Skeletal muscle cell (primary cell): ENCODE data around the gene FAM3B.

Experiments
- DNase-seq: peaks from one replicate; pipeline ENCODE4 v3.0.0-alpha.2; 2010; ENCODE audit warnings: low read depth
- H3K4me3 ChIP-seq: 2 replicates; pipeline ENCODE4 v1.5.1; 2011; ENCODE audit warnings: low read depth, mild to moderate bottlenecking, control low read depth, low read length, moderate library complexity

The FAM3B gene

DNA sequence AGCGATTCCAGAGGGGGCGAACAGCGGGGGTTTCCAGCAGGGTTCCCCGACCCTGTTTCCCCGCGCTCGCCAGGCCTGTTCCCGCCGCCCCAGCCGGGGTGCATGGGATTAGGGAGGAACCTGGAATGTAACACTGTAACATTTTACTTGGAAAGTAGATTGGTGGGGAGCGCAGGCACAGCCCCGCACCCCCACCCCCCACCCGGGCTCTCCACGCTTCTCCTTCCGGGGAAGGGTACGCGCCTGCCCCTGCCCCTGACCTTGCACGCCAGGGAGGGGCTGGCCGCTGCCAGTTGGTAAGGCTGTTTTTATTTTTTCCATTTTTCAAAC is 427 bp downstream of the FAM3B start:
- DNase-seq = no peak
- no peak overlapping the region for H3K4me3 ChIP-seq

DNA sequence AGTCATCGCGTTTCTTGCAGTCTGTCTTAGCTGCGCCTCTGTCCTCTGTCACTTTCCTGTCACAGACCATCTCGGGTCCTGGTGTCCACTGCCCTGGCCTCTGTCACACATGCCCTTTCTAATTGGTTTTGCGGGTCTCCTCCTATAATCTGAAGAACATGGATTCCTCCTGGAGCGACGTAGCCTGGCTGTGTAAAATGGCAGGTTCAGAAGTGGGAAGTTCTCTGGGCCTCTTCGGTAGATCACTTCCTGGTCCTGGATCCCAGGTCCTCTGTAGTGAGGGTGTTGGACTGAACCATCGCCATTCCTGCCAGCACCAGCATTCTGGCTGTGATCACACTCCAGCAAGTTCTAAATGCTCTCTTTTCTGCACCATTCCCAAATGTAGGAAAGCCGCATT is 857 bp downstream of the FAM3B start:
- DNase-seq = no peak

DNA sequence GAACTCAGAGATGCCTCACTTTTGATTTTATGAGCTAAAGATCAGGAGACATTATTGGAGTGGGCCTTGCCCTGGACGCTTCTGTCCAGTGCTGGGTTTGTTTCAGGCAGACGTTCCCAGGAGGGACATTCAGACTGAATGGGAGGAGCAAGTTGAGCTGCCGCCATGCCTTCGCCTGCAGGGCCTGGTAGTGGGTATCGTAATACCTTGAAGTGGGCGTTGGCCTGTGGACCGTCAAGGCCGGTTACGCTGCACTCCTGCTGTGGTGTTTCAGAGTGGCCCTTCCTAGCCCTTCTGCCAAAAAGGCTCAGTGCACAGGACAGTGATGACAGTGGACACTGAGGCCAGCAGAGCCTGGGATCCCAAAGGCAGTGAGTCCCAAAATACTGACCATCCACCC is 1.6 kb downstream of the FAM3B start:
- DNase-seq = no peak
- H3K4me3 ChIP-seq = no peak overlapping the region

More for the DNA sequence above, 857 bp downstream of the FAM3B start:
- H3K4me3 ChIP-seq = no peak overlapping the region

- DNase-seq = no peak
- H3K4me3 ChIP-seq = no peak overlapping the region
Observed at GRCh38 chr21:41319273-41319672, 2.7 kb downstream of the FAM3B start.

DNA sequence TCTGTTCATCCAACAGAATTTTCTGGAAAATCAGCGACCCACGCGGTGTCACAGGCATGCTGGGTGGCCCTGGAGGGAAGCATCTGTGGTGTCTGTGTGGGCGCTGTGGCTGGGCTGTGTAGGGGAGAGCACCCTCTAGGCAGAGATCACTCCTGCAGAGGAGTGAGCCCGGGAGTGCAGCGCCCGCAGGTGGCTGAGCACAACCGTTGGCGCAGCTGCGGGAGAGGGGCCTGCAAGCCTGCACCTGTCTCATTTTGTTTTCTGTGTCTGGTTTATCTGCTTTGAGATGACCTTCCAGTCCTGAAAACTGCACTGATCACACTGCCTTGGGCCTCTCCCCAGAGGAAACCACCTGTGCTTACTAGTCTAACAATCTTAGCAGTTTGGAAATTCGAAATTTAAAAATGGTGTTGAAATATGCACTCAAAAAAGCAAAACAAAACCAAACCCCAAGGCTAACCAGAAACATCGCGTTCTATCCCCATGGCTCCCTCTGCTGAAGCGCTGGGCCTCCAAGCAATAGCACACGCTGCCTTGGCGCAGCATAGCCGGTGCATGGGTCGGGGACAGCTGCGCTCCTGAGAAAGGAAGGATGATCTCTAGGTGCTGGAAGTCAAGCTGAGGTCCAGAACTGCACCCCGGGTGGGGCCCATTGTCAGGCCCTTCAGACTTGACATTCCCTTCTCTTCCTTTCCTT is 4.8 kb downstream of the FAM3B start:
- no peak for DNase-seq
- no peak overlapping the region for H3K4me3 ChIP-seq

DNA sequence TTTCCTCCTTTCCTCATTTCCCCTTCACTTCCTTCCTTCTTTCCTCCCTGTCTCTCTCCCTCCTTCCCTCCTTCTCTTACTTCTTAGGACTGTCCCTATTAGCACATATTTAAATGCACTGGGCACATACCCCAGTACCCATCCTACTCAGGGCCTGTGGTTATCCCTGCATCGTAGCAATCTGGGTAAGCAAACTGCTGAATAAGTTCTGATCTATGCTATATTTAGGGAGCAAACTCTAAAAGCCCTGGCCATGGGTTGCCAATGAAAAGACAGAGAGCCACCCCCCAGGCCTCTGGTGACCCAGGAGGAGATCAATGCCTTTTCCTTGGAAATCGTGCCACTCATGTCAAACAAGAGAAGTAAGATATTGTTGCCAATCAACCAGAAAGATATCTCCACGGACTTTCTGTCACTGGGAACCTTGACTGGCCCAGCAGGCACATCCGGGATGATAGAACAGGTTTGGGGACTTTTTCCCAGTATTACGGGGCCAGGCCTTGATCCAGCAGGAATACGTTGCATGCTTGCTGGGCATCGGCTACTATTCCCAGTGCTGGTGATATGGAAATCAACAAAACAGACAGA is 5.4 kb downstream of the FAM3B start:
- H3K4me3 ChIP-seq = no peak overlapping the region
- no peak for DNase-seq

DNA sequence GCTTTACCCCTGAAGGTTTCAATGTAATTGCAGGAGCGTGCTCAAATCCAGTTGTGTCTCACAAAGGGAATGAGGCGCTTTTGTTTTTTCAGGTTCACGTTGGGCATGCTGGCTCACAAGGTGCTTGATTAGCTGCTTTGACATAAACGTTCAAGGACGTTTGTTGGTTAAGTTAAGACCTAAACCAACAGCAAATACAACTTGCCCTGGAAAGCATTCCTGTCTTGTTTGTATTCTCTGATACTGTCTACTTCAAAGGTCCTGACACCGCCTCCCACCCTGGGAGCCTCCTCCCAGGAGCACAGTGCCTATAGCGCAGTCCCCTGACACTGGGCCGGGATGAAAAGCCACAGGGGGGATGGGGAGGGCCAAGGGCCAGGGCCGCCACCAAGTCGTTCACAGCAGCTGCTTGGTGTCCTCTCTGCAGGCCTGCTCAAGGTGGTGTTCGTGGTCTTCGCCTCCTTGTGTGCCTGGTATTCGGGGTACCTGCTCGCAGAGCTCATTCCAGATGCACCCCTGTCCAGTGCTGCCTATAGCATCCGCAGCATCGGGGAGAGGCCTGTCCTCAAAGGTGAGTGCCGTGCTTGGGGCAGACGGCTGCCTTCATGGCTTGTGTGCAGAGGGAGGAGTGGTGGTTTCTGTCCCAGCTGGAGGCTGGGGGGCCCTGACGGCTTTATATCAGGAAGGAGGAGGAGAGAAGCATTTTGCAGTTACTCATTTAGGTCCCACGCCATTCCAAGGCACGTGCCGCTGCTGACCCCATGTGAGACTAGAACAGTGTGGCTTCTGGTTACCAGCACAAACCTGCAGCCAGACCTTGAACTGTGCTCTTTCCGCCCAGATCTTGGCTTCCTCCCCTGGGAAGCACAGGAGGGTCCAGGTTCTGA is 6.1 kb downstream of the FAM3B start:
- DNase-seq = no peak
- no peak overlapping the region for H3K4me3 ChIP-seq

GRCh38 chr21:41325138-41325912 is 8.7 kb downstream of the FAM3B start:
- no peak for DNase-seq
- no peak overlapping the region for H3K4me3 ChIP-seq

DNA sequence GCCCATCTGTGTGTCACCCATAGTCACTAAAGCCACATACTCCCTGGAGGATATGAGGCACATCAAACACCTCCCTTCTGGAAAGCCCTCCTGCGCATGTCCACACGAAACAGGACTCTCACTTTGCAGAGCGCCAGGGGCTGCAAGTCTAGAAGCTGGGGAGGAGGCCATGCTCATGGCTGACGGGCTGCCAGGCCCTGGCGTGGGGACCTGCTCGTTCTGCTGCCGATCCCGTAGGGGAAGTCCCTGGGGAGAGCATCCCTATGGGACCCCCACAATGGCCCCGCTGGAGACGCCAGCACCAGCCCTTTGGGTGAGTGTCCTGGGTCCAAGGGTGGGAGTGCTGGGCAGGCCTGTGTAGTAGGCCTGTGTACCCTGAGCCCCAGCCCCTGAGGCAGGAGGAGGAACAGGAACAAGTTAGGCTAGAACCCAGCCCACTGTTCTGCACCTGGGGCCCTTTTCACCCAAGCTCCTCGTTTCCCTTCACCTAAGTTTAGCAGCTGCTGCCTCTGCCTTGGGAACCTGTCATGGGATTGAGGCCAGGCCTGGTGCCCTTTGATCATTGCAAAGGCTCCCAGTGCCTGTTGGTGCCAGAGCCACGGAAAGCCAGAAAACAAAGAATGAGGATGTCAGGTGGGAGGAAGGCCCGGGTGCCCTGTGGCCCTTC is 9.9 kb downstream of the FAM3B start:
- no peak for DNase-seq
- no peak overlapping the region for H3K4me3 ChIP-seq

- H3K4me3 ChIP-seq = no peak overlapping the region
- no peak for DNase-seq
Observed at GRCh38 chr21:41327753-41328152, 11.2 kb downstream of the FAM3B start.

GRCh38 chr21:41328660-41329607 is 12.3 kb downstream of the FAM3B start:
- no peak for DNase-seq
- H3K4me3 ChIP-seq = no peak overlapping the region

GRCh38 chr21:41333752-41334151 is 17.2 kb downstream of the FAM3B start:
- no peak overlapping the region for H3K4me3 ChIP-seq
- no peak for DNase-seq

GRCh38 chr21:41337515-41337914 is 20.9 kb downstream of the FAM3B start:
- H3K4me3 ChIP-seq = no peak overlapping the region

DNA sequence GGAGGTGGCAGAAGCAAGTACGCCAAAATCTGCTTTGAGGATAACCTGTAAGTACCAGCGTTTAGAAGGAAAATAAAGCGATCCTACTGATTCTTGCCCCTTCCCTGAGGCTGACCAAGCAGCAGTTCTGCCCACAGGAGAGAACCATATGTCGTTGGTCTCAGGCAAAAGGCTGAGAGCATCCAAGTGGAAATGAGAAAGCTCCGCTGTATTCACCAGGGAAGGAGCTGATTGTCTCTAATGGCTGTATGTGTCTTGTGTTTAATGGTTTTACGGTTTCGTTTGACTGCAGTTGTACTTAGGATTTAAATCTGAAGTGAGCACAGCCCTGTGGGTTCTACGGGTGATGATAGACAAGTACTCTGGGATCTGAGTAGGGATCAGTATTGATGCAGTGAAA is 21.9 kb downstream of the FAM3B start:
- DNase-seq = no peak
- H3K4me3 ChIP-seq = no peak overlapping the region

More at GRCh38 chr21:41337515-41337914, 20.9 kb downstream of the FAM3B start:
- DNase-seq = no peak

- no peak overlapping the region for H3K4me3 ChIP-seq
- DNase-seq = no peak
Observed at GRCh38 chr21:41342035-41342434, 25.4 kb downstream of the FAM3B start.

DNA sequence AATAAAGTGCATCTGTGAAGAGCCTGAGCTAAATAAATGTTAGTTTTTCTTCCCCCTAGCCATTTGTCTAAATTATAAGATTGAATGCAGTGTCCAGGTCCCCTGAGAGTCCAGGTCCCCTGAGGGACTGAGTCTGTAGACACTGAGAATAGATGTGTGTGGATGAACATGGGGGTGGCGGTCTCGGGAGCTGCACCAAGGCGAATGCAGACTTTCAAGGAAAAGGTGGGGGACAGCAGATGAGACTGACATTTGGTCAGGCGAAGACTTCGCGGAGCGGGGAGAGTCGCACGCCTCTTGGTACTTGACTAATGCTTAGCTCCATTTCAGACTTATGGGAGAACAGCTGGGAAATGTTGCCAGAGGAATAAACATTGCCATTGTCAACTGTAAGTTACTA is 27.5 kb downstream of the FAM3B start:
- no peak overlapping the region for H3K4me3 ChIP-seq
- DNase-seq = no peak

DNA sequence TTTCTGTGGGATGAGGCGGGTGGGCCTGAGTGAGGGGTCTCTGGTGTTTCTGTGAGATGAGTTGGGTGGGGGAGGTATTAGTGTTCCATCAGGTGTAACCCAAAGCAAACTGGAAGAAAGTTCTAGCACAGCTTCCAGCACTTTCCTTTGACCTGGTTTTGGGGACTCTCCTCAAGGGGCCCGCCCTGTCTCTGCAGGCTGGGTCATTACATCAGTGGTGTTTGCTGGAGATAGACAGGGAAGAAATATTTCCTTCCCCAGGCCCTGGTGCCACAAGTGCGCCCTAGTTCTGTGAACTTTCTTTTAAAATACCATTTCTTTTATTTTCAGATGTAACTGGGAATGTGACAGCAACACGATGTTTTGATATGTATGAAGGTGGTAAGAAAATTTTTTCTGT is 28.8 kb downstream of the FAM3B start:
- DNase-seq = no peak
- no peak overlapping the region for H3K4me3 ChIP-seq

GRCh38 chr21:41345934-41346685 is 29.5 kb downstream of the FAM3B start:
- H3K4me3 ChIP-seq = no peak overlapping the region
- no peak for DNase-seq
